IMR-90 (cell line): ENCODE data around the gene CPLX3. TPM values are rescaled to one million over a fixed set of nuclear protein-coding genes. Genes with fewer than 3 reads are reported as not detected.

ENCODE experiments used
- ATAC-seq: fragments of 200-7000 bp; cut with Tn5 transposase; 2 replicates; pipeline ENCODE4 v1.9.1; 2020; ENCODE audit warnings: low read depth, mild to moderate bottlenecking, moderate library complexity
- BruUV-seq: library from RNA; stranded (reverse); fragments of 400-500 nt; replicated peaks from 2 replicates; lab custom pipeline; 2021; lab: Mats Ljungman, UMichigan
- CTCF ChIA-PET: fragments of 300-600 bp; formaldehyde crosslinking; extraction: SDS; loops from one replicate; lab custom pipeline; 2021; ENCODE audit warnings: antibody characterized with exemption; lab: Yijun Ruan, JAX
- POLR2A ChIA-PET: fragments of 300-600 bp; sonication (Branson Sonifier 250); formaldehyde crosslinking; loops from one replicate; lab custom pipeline; 2022; ENCODE audit warnings: antibody characterized with exemption; ENCODE audit not compliant: unreplicated experiment; lab: Charles Lee
- DNase-seq: peaks from one replicate; pipeline ENCODE4 v3.0.0; 2013
- H2AFZ ChIP-seq: replicated peaks from 2 replicates; pipeline ENCODE3; 2013; ENCODE audit warnings: low read length, mild to moderate bottlenecking; ENCODE audit not compliant: poor library complexity
- H2AK5ac ChIP-seq: 2 replicates; pipeline ENCODE4 v1.6.1; 2013; ENCODE audit warnings: low read depth, low read length, inconsistent platforms
- H2AK9ac ChIP-seq: replicated peaks from 2 replicates; pipeline ENCODE3; 2013; ENCODE audit warnings: mild to moderate bottlenecking, low read depth, low read length, moderate library complexity; ENCODE audit not compliant: poor library complexity
- H2BK120ac ChIP-seq: 2 replicates; pipeline ENCODE4 v1.6.1; 2013; ENCODE audit warnings: low read depth, low read length, inconsistent platforms
- H2BK15ac ChIP-seq: 3 replicates; pipeline ENCODE4 v1.6.1; 2013; ENCODE audit warnings: low read depth, low read length, inconsistent platforms
- H2BK20ac ChIP-seq: 2 replicates; pipeline ENCODE4 v1.6.1; 2013; ENCODE audit warnings: low read depth, mild to moderate bottlenecking, inconsistent platforms, low read length, moderate library complexity
- H2BK5ac ChIP-seq: 2 replicates; pipeline ENCODE4 v1.6.1; 2013; ENCODE audit warnings: mild to moderate bottlenecking, low read depth, low read length, inconsistent platforms; ENCODE audit not compliant: poor library complexity, severe bottlenecking
- H3K14ac ChIP-seq: replicated peaks from 2 replicates; pipeline ENCODE4 v1.6.1; 2013; ENCODE audit warnings: low read depth, low read length, inconsistent platforms
- H3K18ac ChIP-seq: 2 replicates; pipeline ENCODE4 v1.6.1; 2013; ENCODE audit warnings: low read depth, low read length, control low read depth
- H3K23ac ChIP-seq: 2 replicates; pipeline ENCODE4 v1.6.1; 2013; ENCODE audit warnings: low read depth, low read length, inconsistent platforms
- H3K27ac ChIP-seq: 2 replicates; pipeline ENCODE4 v1.5.1; 2013; ENCODE audit warnings: mild to moderate bottlenecking, control low read depth, low read length; ENCODE audit not compliant: insufficient read depth
- H3K27me3 ChIP-seq: 2 replicates; pipeline ENCODE4 v1.6.1; 2013; ENCODE audit warnings: low read length; ENCODE audit not compliant: control insufficient read depth, insufficient read depth
- H3K36me3 ChIP-seq: 2 replicates; pipeline ENCODE4 v1.6.1; 2013; ENCODE audit warnings: low read length, mixed read lengths; ENCODE audit not compliant: control insufficient read depth, insufficient read depth
- H3K4ac ChIP-seq: 2 replicates; pipeline ENCODE4 v1.6.1; 2013; ENCODE audit warnings: low read depth, low read length, inconsistent platforms
- H3K4me1 ChIP-seq: 2 replicates; pipeline ENCODE4 v1.6.1; 2013; ENCODE audit warnings: low read length, mixed read lengths; ENCODE audit not compliant: control insufficient read depth, insufficient read depth
- H3K4me2 ChIP-seq: 2 replicates; pipeline ENCODE4 v1.6.1; 2013; ENCODE audit warnings: low read depth, mild to moderate bottlenecking, control low read depth, low read length, moderate library complexity
- H3K4me3 ChIP-seq: 2 replicates; pipeline ENCODE4 v1.5.1; 2013; ENCODE audit warnings: low read depth, mild to moderate bottlenecking, control low read depth, low read length, moderate library complexity; ENCODE audit not compliant: insufficient read depth
- H3K56ac ChIP-seq: 2 replicates; pipeline ENCODE4 v1.6.1; 2013; ENCODE audit warnings: low read length, inconsistent platforms; ENCODE audit not compliant: insufficient read depth; ENCODE audit errors: extremely low read depth
- H3K79me1 ChIP-seq, 2 experiments: 2 replicates each; pipeline ENCODE4 v1.6.1; 2013; ENCODE audit warnings: low read length in 2 of 2, inconsistent platforms in 1 of 2, low read depth in 1 of 2
- H3K9ac ChIP-seq: 2 replicates; pipeline ENCODE4 v1.6.1; 2013; ENCODE audit warnings: low read depth, low read length, control low read depth
- H3K9me1 ChIP-seq: 2 replicates; pipeline ENCODE4 v1.6.1; 2013; ENCODE audit warnings: low read length, inconsistent platforms; ENCODE audit not compliant: insufficient read depth
- H3K9me3 ChIP-seq: 2 replicates; pipeline ENCODE4 v1.6.1; 2013; ENCODE audit warnings: low read length; ENCODE audit not compliant: control insufficient read depth, insufficient read depth
- H4K20me1 ChIP-seq: 2 replicates; pipeline ENCODE4 v1.6.1; 2013; ENCODE audit warnings: low read length, inconsistent platforms; ENCODE audit not compliant: insufficient read depth
- H4K5ac ChIP-seq: 2 replicates; pipeline ENCODE4 v1.6.1; 2013; ENCODE audit warnings: mild to moderate bottlenecking, low read depth, low read length, control low read depth
- H4K8ac ChIP-seq, 2 experiments: 2 replicates each; pipeline ENCODE4 v1.6.1; 2013; ENCODE audit warnings: low read depth in 2 of 2, low read length in 2 of 2, control low read depth in 1 of 2, inconsistent platforms in 1 of 2
- H4K91ac ChIP-seq: 2 replicates; pipeline ENCODE4 v1.6.1; 2013; ENCODE audit warnings: low read depth, low read length, inconsistent platforms; ENCODE audit not compliant: insufficient read depth
- BHLHE40 ChIP-seq: fragments of 150-350 bp; IDR thresholded peaks from 2 replicates; pipeline ENCODE4 v1.6.1; 2016; ENCODE audit warnings: mild to moderate bottlenecking, low read depth, low read length
- CEBPB ChIP-seq: IDR thresholded peaks from 2 replicates; pipeline ENCODE4 v1.6.1; 2012; ENCODE audit warnings: low read depth, low read length, improper control_type of control experiment
- FOS ChIP-seq: fragments of 150-350 bp; IDR thresholded peaks from 2 replicates; pipeline ENCODE4 v1.6.1; 2016; ENCODE audit warnings: low read depth, low read length
- MAFK ChIP-seq: IDR thresholded peaks from 2 replicates; pipeline ENCODE4 v1.6.1; 2012; ENCODE audit warnings: low read depth, low read length, improper control_type of control experiment
- MXI1 ChIP-seq: IDR thresholded peaks from 2 replicates; pipeline ENCODE4 v1.6.1; 2012; ENCODE audit warnings: low read depth, mild to moderate bottlenecking, low read length, moderate library complexity, borderline replicate concordance
- NFE2L2 ChIP-seq: fragments of 150-350 bp; IDR thresholded peaks from 2 replicates; pipeline ENCODE4 v1.6.1; 2016; ENCODE audit warnings: low read depth, mild to moderate bottlenecking, low read length
- POLR2A ChIP-seq: IDR thresholded peaks from 2 replicates; pipeline ENCODE4 v1.6.1; 2012; ENCODE audit warnings: mild to moderate bottlenecking, low read depth, low read length
- SMC3 ChIP-seq: fragments of 150-350 bp; IDR thresholded peaks from 2 replicates; pipeline ENCODE4 v1.6.1; 2016; ENCODE audit warnings: low read depth, mild to moderate bottlenecking, antibody characterized with exemption, low read length, moderate library complexity
- WGBS, 2 experiments: methylation state at CpG; one replicate each; pipeline versions ENCODE4 v1.1.5 to v1.1.7; 2013; ENCODE audit warnings: missing lambda C conversion rate in 2 of 2; ENCODE audit not compliant: insufficient read length in 1 of 2; ENCODE audit errors: extremely low coverage in 2 of 2; 5-methylcytosine and 5-hydroxymethylcytosine counted together
- dilution Hi-C: fragments of 300-500 bp; cut with HindIII; formaldehyde crosslinking; loops from one replicate; pipeline ENCODE4 v1.14.3; 2018; ENCODE audit warnings: low sequenced_read_pairs; ENCODE audit not compliant: unreplicated experiment
- in situ Hi-C: fragments of 300-500 bp; cut with MboI; formaldehyde crosslinking; loops from 3 replicates; pipeline ENCODE4 v1.14.3; 2019; ENCODE audit warnings: low sequenced_read_pairs, inconsistent platforms, mixed read lengths
- intact Hi-C: fragments of 100-400 bp; cut with micrococcal nuclease; formaldehyde crosslinking; loops from 2 replicates; pipeline ENCODE4 v1.10.0; 2022
- polyA plus RNA-seq, 3 experiments: library from polyadenylated mRNA; depleted of rRNA; stranded (reverse); fragments of >200 nt; gene quantifications; 2 replicates each; pipeline ENCODE4 v1.2.3, GENCODE V29; 2012; ENCODE audit warnings: low replicate concordance in 1 of 3
- total RNA-seq: library from RNA; depleted of rRNA; stranded (reverse); fragments of >200 nt; gene quantifications from 2 replicates; pipeline ENCODE4 v1.2.3, GENCODE V29; 2012
- TF ChIP-seq, protein P1 (sequence below): fragments of 150-350 bp; IDR thresholded peaks from 2 replicates; pipeline ENCODE4 v1.6.1; 2017; ENCODE audit warnings: mild to moderate bottlenecking, antibody characterized with exemption, low read length, low read depth
- TF ChIP-seq, protein P2 (sequence below): conservative IDR thresholded peaks from 2 replicates; pipeline ENCODE4 v1.5.1; 2012; ENCODE audit warnings: mild to moderate bottlenecking, low read depth, low read length, improper control_type of control experiment
- TF ChIP-seq, protein P3 (sequence below): fragments of 150-350 bp; IDR thresholded peaks from 2 replicates; pipeline ENCODE4 v1.6.1; 2016; ENCODE audit warnings: low read depth, mild to moderate bottlenecking, low read length, moderate library complexity, borderline replicate concordance

CPLX3 gene
- total and polyA plus RNA-seq, 2 of the 4 experiments (the other 2 are of a cell fraction), result not detected

DNA sequence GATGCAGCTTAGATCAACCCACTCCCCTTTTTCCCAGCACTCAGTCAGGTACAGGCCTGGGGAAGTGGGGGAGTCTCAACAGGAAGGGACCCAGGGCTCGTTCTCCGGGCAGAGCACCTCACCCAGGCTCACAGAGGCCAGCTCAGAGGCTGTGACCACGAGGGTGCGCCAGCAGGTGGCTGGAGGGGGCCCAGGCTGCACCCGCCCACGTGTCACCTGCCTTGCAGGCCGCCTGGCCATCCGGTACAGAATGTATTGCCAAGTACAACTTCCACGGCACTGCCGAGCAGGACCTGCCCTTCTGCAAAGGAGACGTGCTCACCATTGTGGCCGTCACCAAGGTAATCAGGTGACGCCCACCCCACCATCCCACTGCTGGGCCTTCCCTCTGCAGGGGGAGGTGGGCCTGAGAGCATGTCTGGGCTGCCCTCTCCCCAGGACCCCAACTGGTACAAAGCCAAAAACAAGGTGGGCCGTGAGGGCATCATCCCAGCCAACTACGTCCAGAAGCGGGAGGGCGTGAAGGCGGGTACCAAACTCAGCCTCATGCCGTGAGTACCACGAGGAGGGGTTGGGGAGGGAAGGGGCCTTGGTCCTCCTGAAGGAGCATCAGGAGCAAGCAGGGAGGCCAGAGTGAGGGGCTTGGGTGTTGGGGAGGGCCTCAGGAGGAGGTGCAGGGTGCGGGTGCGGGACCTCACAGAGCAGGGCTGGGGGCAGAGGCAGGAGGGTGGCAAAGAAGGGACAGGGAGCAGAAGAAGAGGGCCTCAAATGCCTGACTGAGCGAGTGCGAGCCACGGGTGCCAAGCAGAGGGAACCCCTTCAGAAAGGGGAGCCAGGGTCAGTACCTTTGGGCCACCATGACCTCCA lies 27.8 kb upstream of the CPLX3 start (continued):
- no peak for TF ChIP-seq MXI1

DNA sequence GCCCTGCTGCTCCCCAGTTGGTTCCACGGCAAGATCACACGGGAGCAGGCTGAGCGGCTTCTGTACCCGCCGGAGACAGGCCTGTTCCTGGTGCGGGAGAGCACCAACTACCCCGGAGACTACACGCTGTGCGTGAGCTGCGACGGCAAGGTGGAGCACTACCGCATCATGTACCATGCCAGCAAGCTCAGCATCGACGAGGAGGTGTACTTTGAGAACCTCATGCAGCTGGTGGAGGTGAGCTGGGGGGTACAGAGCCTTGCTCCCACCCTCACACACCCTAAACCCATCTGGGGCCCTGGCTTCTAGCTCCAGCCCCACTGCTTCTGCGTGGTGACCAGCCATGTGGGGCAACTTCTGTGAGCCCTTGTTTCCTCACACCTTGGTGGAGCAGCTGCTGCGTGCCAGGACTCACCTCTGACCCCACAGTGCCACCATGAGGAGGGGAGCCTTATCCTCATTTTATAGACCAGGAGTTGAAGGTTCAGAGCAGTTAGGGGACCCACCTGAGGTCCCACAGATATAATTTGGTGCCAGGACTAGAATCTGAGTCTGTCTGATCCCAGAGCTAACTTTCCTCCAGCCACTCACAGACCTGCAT lies 27.1 kb upstream of the CPLX3 start:
- ATAC-seq (no peak), DNase-seq (no peak)
- 100% methylated on average over 1 of the region's 16 CpGs; no CpG with 5 or more reads in 1 of the 2 experiments for WGBS, 2 experiments
- Histone ChIP-seq H3K36me3 (peaks cover 46% of the 10 kb centered on the region), H3K9me3 (no peaks in the 10 kb centered on the region), H4K8ac (no peak overlapping the region), H2BK15ac (no peak overlapping the region), H3K4me1 (peaks cover 2% of the 10 kb centered on the region; the same call in 1 of the 2 replicates), H4K91ac (no peak overlapping the region), H2BK120ac (no peak overlapping the region), H3K18ac (no peak overlapping the region), H3K79me1 (peaks cover 3 to 65% of the 10 kb centered on the region in 2 experiments), H2AK5ac (no peak overlapping the region), H3K9me1 (peaks cover 7% of the 10 kb centered on the region; the same call in 1 of the 2 replicates), H3K27ac (no peak overlapping the region), H2BK20ac (no peak overlapping the region), H3K14ac (no peak overlapping the region), H4K5ac (no peak overlapping the region), H3K4ac (no peak overlapping the region), H4K20me1 (peaks cover 59% of the 10 kb centered on the region), H3K4me3 (no peak overlapping the region), H2AFZ (no peak overlapping the region), H3K9ac (no peak overlapping the region), H2AK9ac (no peak overlapping the region), H2BK5ac (no peak overlapping the region), H3K27me3 (no peaks in the 10 kb centered on the region), H3K23ac (no peak overlapping the region), H3K4me2 (no peak overlapping the region), H3K56ac (no peak overlapping the region)
- POLR2A ChIA-PET, result no interaction called here
- in situ Hi-C loops (no loop called here), intact Hi-C loops (no loop called here), dilution Hi-C loops (no loop called here)
- CTCF ChIA-PET, result interaction anchor here (0.5 to 0.9 kb wide), 2 partner anchors 29 to 141 kb away, joined by 3 to 4 read pairs; no protein-coding TSS in a partner anchor
- BruUV-seq, result no TSS peak
- TF ChIP-seq MAFK (no peak), FOS (no peak), CEBPB (no peak), SMC3 (no peak), NFE2L2 (no peak), MXI1 (no peak), BHLHE40 (no peak), POLR2A (no peak)
- TF ChIP-seq, protein P1, sequence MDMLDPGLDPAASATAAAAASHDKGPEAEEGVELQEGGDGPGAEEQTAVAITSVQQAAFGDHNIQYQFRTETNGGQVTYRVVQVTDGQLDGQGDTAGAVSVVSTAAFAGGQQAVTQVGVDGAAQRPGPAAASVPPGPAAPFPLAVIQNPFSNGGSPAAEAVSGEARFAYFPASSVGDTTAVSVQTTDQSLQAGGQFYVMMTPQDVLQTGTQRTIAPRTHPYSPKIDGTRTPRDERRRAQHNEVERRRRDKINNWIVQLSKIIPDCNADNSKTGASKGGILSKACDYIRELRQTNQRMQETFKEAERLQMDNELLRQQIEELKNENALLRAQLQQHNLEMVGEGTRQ, result no peak
- TF ChIP-seq, protein P2, sequence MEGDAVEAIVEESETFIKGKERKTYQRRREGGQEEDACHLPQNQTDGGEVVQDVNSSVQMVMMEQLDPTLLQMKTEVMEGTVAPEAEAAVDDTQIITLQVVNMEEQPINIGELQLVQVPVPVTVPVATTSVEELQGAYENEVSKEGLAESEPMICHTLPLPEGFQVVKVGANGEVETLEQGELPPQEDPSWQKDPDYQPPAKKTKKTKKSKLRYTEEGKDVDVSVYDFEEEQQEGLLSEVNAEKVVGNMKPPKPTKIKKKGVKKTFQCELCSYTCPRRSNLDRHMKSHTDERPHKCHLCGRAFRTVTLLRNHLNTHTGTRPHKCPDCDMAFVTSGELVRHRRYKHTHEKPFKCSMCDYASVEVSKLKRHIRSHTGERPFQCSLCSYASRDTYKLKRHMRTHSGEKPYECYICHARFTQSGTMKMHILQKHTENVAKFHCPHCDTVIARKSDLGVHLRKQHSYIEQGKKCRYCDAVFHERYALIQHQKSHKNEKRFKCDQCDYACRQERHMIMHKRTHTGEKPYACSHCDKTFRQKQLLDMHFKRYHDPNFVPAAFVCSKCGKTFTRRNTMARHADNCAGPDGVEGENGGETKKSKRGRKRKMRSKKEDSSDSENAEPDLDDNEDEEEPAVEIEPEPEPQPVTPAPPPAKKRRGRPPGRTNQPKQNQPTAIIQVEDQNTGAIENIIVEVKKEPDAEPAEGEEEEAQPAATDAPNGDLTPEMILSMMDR, result no peak
- TF ChIP-seq, protein P3, sequence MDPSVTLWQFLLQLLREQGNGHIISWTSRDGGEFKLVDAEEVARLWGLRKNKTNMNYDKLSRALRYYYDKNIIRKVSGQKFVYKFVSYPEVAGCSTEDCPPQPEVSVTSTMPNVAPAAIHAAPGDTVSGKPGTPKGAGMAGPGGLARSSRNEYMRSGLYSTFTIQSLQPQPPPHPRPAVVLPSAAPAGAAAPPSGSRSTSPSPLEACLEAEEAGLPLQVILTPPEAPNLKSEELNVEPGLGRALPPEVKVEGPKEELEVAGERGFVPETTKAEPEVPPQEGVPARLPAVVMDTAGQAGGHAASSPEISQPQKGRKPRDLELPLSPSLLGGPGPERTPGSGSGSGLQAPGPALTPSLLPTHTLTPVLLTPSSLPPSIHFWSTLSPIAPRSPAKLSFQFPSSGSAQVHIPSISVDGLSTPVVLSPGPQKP, result no peak
